Dermis lymphatic vessel endothelial cell (primary cell): ENCODE results near the gene ERH. TPM values are rescaled to one million over a fixed set of nuclear protein-coding genes. Genes with fewer than 3 reads are reported as not detected.

Source experiments
- total RNA-seq: library from RNA; depleted of rRNA; stranded (reverse); fragments of >200 nt; gene quantifications from 2 replicates; pipeline ENCODE4 v1.2.1, GENCODE V29; 2014

Gene ERH
- total RNA-seq: 235 and 319 TPM in 2 replicates

GRCh38 chr14:69398053-69398817 lies at the start of gene ERH, which contains the start of gene SLC39A9:
Gene ERH (minus strand): TSS chr14:69398299. CDS start chr14:69398233, 66 bp downstream.
Gene SLC39A9 (plus strand): TSS chr14:69398692. CDS start chr14:69399370, 678 bp downstream.

Other genes with a start within 250 kb of the ERH start
- 12.7 and 13.1 TPM in 2 replicates for gene DCAF5, start 245.2 kb downstream of the ERH start, total RNA-seq
- 21.5 and 26.7 TPM in 2 replicates for gene EXD2, start 206.8 kb downstream of the ERH start, total RNA-seq
- gene GALNT16, start 138.1 kb downstream of the ERH start, total RNA-seq: not detected in 2 replicates
- 123 and 124 TPM in 2 replicates for gene SLC39A9, start 393 bp upstream of the ERH start, total RNA-seq
- under 0.01 TPM in 2 replicates for gene PLEKHD1, start 86.4 kb upstream of the ERH start, total RNA-seq
- not detected in 2 replicates for gene CCDC177, start 176.6 kb upstream of the ERH start, total RNA-seq
- gene SUSD6, start 213.3 kb upstream of the ERH start, total RNA-seq: 10.8 and 10.9 TPM in 2 replicates